ENCODE measurements around the gene AMER3. TPM values are rescaled to one million over a fixed set of nuclear protein-coding genes. Genes with fewer than 3 reads are reported as not detected.
"Not testable (repeated sequence)": the region's sequence is repeated elsewhere in the genome, so short reads cannot be mapped to it uniquely, and the experiment has no call there.

The AMER3 gene
- total and polyA plus RNA-seq, 2 experiments from 2014 or later, result not detected

DNA sequence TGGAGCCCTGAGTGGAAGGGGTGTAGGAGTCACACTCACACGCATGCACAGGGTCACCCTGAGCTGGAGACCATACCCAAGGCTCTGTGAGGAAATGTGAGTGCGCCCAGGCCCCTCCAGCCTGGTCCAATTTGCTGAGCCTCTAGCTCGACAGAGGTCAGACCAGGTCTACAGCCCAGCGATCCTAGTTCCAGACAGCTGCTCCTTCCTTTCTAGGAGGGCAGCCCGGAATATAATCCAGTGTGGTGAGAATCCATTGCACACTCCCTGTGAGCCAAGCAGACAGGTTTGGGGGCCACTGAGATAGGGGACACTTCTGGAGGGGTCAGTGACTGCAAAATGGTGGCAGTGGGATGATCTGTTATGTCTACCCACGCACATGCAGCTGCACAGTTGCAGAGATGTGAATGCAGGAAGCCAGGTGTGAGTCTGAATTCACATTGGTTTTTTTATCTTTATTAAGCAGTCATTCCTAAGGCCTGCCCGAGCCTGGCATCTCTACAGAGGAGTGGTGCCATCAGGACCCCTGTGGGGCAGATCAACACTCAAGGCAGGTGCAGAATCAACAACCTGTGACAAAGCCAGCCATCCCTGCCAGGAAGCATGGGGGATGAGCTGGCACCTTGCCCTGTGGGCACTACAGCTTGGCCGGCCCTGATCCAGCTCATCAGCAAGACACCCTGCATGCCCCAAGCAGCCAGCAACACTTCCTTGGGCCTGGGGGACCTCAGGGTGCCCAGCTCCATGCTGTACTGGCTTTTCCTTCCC is 26.6 kb upstream of the AMER3 start, which contains the start of gene GPR148:
Gene GPR148 (plus strand): TSS at position 522 of the 768 bp plus-strand sequence. CDS start 82 bp downstream, at position 604.
- in situ Hi-C loops (cut with MboI), result no loop called here

DNA sequence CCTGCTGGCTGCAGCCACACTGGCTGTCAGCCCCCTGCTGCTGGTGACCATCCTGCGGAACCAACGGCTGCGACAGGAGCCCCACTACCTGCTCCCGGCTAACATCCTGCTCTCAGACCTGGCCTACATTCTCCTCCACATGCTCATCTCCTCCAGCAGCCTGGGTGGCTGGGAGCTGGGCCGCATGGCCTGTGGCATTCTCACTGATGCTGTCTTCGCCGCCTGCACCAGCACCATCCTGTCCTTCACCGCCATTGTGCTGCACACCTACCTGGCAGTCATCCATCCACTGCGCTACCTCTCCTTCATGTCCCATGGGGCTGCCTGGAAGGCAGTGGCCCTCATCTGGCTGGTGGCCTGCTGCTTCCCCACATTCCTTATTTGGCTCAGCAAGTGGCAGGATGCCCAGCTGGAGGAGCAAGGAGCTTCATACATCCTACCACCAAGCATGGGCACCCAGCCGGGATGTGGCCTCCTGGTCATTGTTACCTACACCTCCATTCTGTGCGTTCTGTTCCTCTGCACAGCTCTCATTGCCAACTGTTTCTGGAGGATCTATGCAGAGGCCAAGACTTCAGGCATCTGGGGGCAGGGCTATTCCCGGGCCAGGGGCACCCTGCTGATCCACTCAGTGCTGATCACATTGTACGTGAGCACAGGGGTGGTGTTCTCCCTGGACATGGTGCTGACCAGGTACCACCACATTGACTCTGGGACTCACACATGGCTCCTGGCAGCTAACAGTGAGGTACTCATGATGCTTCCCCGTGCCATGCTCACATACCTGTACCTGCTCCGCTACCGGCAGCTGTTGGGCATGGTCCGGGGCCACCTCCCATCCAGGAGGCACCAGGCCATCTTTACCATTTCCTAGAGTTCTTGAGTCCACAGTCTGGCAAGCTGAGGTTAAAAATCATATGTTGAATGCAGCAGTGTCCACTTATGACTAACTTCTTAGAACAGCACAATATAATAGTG is 25.7 kb upstream of the AMER3 start:
- Histone ChIP-seq H4K20me1 (ENCODE audit: insufficient read depth) (no peaks in the 10 kb centered on the region), H3K4me3 (no peak overlapping the region), H2AFZ (no peak overlapping the region), H3K9ac (no peak overlapping the region), H3K79me2 (ENCODE audit: insufficient read depth) (no peaks in the 10 kb centered on the region), H3K4me2 (ENCODE audit: unreplicated experiment) (no peak overlapping the region), H3K36me3 (ENCODE audit: low read depth) (no peaks in the 10 kb centered on the region), H3K27me3 (replicated peaks; ENCODE audit: insufficient read depth) (no peaks in the 10 kb centered on the region; the same call in 1 of the 2 replicates), H3K4me1 (ENCODE audit: insufficient read depth) (peaks cover 8% of the 10 kb centered on the region; the same call in 1 of the 2 replicates), H3K9me2 (ENCODE audit: insufficient read depth) (peaks cover under 1% of the 10 kb centered on the region; the same call in 1 of the 2 replicates), H3K27ac (no peak overlapping the region), H3F3A (ENCODE audit: insufficient read depth) (no peaks in the 10 kb centered on the region), H3K9me3 (ENCODE audit: low read depth) (no peaks in the 10 kb centered on the region)
- no peak for DNase-seq
- TF ChIP-seq EZH2phosphoT487 (IDR thresholded peaks at IDR 0.05; ENCODE audit: insufficient read depth, low read depth) (no peak), EZH2 (IDR thresholded peaks at IDR 0.05; ENCODE audit: insufficient read depth, poor library complexity, severe bottlenecking) (no peak)
- WGBS, 2 experiments (ENCODE audit: low coverage in 1 of 2, low lambda C conversion rate in 2 of 2, missing lambda C conversion rate in 2 of 2), result 80 to 82% methylated on average over 17 of the region's 17 CpGs
- in situ Hi-C loops (cut with MboI), result no loop called here

More for the DNA sequence above, 26.6 kb upstream of the AMER3 start, which contains the start of gene GPR148:
- Histone ChIP-seq H3K9ac (no peak within 1 kb of the TSS), H3K4me2 (ENCODE audit: unreplicated experiment) (peak within 1 kb of the TSS; percentile 93), H3K4me3 (0 out of 2 replicates have a peak within 1 kb of the TSS, but pooled peaks have one; percentile 70), H3K36me3 (ENCODE audit: low read depth) (no peaks in the 10 kb centered on the region), H3K27ac (no peak within 1 kb of the TSS), H4K20me1 (ENCODE audit: insufficient read depth) (no peaks in the 10 kb centered on the region), H2AFZ (peak within 1 kb of the TSS; percentile 93; the same call in 1 of the 2 replicates), H3K4me1 (ENCODE audit: insufficient read depth) (peaks cover 8% of the 10 kb centered on the region; the same call in 1 of the 2 replicates), H3K9me2 (ENCODE audit: insufficient read depth) (peaks cover 3% of the 10 kb centered on the region; the same call in 1 of the 2 replicates), H3K79me2 (ENCODE audit: insufficient read depth) (no peaks in the 10 kb centered on the region), H3K9me3 (ENCODE audit: low read depth) (no peaks in the 10 kb centered on the region), H3F3A (ENCODE audit: insufficient read depth) (no peaks in the 10 kb centered on the region), H3K27me3 (replicated peaks; ENCODE audit: insufficient read depth) (no peaks in the 10 kb centered on the region; the same call in 1 of the 2 replicates)
- TF ChIP-seq EZH2 (IDR thresholded peaks at IDR 0.05; ENCODE audit: insufficient read depth, poor library complexity, severe bottlenecking), result no peak
- TF ChIP-seq EZH2phosphoT487 (IDR thresholded peaks at IDR 0.05; ENCODE audit: insufficient read depth, low read depth), result no peak
- no peak for DNase-seq
- WGBS, 2 experiments (ENCODE audit: low coverage in 1 of 2, low lambda C conversion rate in 2 of 2, missing lambda C conversion rate in 2 of 2), result 33 to 41% methylated on average over 8 of the region's 8 CpGs

DNA sequence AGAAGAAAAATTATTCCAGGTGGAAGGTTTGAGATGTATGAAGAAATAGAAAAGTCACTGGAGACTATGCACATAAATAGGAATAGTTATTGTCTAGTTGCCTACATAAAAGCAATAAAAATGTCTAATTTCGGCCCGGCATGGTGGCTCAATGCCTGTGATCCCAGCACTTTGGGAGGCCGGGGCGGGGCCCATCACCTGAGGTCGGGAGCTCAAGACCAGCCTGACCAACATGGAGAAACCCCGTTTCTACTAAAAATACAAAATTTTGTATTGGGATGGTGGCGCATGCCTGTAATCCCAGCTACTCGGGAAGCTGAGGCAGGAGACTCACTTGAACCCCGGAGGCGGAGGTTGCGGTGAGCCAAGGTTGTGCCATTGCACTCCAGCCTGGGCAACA is 23.1 kb upstream of the AMER3 start:
- H3K27ac ChIP-seq; H3K4me3 ChIP-seq; H3K36me3 ChIP-seq (ENCODE audit: low read depth); H3K9ac ChIP-seq; H3K9me2 ChIP-seq (ENCODE audit: insufficient read depth); H3K9me3 ChIP-seq (ENCODE audit: low read depth); H3K4me1 ChIP-seq (ENCODE audit: insufficient read depth); in situ Hi-C loops (cut with MboI); H4K20me1 ChIP-seq (ENCODE audit: insufficient read depth); H3K27me3 ChIP-seq (replicated peaks; ENCODE audit: insufficient read depth); H2AFZ ChIP-seq; H3K4me2 ChIP-seq (ENCODE audit: unreplicated experiment); H3F3A ChIP-seq (ENCODE audit: insufficient read depth); H3K79me2 ChIP-seq (ENCODE audit: insufficient read depth); DNase-seq: not testable (repeated sequence)
- WGBS, 2 experiments (ENCODE audit: low coverage in 1 of 2, low lambda C conversion rate in 2 of 2, missing lambda C conversion rate in 2 of 2), result 65 to 67% methylated on average over 11 of the region's 11 CpGs

DNA sequence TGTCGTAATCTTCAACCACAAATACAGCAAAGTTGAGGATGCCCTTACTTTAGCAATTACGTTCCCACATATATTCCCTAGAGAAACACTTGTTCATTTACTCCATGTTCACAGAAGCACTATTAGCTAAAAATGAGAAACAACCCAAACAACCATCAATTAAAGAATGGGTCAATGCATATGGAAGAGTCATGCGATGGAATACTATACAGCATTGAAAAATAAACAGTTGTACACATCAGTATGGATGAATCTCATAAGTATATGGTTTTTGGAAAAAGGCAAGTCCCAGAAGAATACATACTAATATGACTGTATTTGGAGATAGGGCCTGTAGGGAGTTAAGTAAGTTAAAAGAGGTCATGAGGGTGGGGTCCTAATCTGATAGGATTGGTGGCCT is 20.1 kb upstream of the AMER3 start:
- H2AFZ ChIP-seq, result no peak overlapping the region
- in situ Hi-C loops (cut with MboI), result no loop called here
- no peaks in the 10 kb centered on the region for H3K4me1 ChIP-seq (ENCODE audit: insufficient read depth)
- 41 to 49% methylated on average over 3 of the region's 3 CpGs for WGBS, 2 experiments (ENCODE audit: low coverage in 1 of 2, low lambda C conversion rate in 2 of 2, missing lambda C conversion rate in 2 of 2)
- TF ChIP-seq EZH2phosphoT487 (IDR thresholded peaks at IDR 0.05; ENCODE audit: insufficient read depth, low read depth) (no peak), EZH2 (IDR thresholded peaks at IDR 0.05; ENCODE audit: insufficient read depth, poor library complexity, severe bottlenecking) (no peak)
- H3K4me2 ChIP-seq (ENCODE audit: unreplicated experiment), result no peak overlapping the region
- no peaks in the 10 kb centered on the region for H3K9me3 ChIP-seq (ENCODE audit: low read depth)
- H3K9ac ChIP-seq, result no peak overlapping the region
- no peaks in the 10 kb centered on the region for H3K27me3 ChIP-seq (replicated peaks; ENCODE audit: insufficient read depth)
- no peaks in the 10 kb centered on the region for H3K79me2 ChIP-seq (ENCODE audit: insufficient read depth)
- H3K9me2 ChIP-seq (ENCODE audit: insufficient read depth), result no peaks in the 10 kb centered on the region
- no peak overlapping the region for H3K4me3 ChIP-seq
- DNase-seq, result no peak
- H4K20me1 ChIP-seq (ENCODE audit: insufficient read depth), result no peaks in the 10 kb centered on the region
- H3K27ac ChIP-seq, result no peak overlapping the region
- H3K36me3 ChIP-seq (ENCODE audit: low read depth), result no peaks in the 10 kb centered on the region
- H3F3A ChIP-seq (ENCODE audit: insufficient read depth), result no peaks in the 10 kb centered on the region
